Tibial artery (tissue), 4 donors: ENCODE results near the gene DIABLO.

Experiments
- DNase-seq, 2 donors: peaks; one replicate each; pipeline ENCODE4 v3.0.0-alpha.2; 2019
- H3K27ac ChIP-seq, 2 donors: fragments of 200-600 bp; sonication (generic) in 1 of 2; 1 replicate in 1 of 2; 2 replicates in 1 of 2; pipeline ENCODE4 v1.5.1; 2018 to 2019; ENCODE audit warnings: mild to moderate bottlenecking in 1 of 2
- H3K27me3 ChIP-seq, 2 donors: fragments of 200-600 bp; sonication (generic) in 1 of 2; one replicate each; pipeline versions ENCODE4 v1.5.1 to v1.6.0; 2016 to 2019
- H3K36me3 ChIP-seq, 3 donors: fragments of 200-600 bp; sonication (generic) in 2 of 3; one replicate each; pipeline ENCODE4 v1.5.1; 2016 to 2019; ENCODE audit warnings: mild to moderate bottlenecking in 2 of 3
- H3K4me1 ChIP-seq, 4 donors: fragments of 200-600 bp; sonication (generic) in 2 of 4; 1 replicate in 3 of 4; 2 replicates in 1 of 4; pipeline ENCODE4 v1.5.1; 2016 to 2019
- H3K4me3 ChIP-seq, 2 donors: fragments of 200-600 bp; sonication (generic) in 1 of 2; 1 replicate in 1 of 2; 2 replicates in 1 of 2; pipeline ENCODE4 v1.5.1; 2018 to 2019; ENCODE audit warnings: mild to moderate bottlenecking in 2 of 2
- H3K9me3 ChIP-seq, 3 donors: fragments of 200-600 bp; sonication (generic) in 1 of 3; one replicate each; pipeline ENCODE4 v1.5.1; 2016 to 2019
- intact Hi-C: fragments of 100-400 bp; cut with DNase I; formaldehyde crosslinking; loops from one replicate; pipeline ENCODE4 v1.15.0; 2023; ENCODE audit warnings: low total_unique reads
- TF ChIP-seq, protein P1 (sequence below), 2 experiments: fragments of 200-600 bp in 1 of 2; fragments of 450-650 bp in 1 of 2; IDR thresholded peaks; one replicate each; pipeline ENCODE4 v1.5.1; 2017 to 2019; ENCODE audit warnings: antibody characterized with exemption in 2 of 2, mild to moderate bottlenecking in 1 of 2, moderate library complexity in 1 of 2

DIABLO gene

DNA sequence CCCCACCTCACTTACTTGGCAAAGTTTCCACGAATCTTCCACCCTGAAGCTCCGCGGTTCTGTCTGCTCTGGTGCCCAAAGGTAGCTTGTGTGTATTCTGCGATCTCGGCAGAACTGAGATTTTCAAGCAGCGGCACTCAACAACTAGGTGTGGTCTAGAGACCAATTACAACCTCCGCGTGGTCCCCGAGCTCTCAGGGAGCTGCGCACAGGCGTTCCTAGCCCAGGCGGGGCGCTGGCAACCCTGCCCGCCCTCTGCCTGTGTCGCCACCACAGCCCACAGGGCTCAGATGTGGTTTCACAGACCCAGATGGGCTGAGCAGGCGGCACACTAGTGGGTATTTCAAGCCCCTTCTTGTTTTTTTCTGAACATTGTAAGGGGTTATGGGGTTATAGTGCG is 1.5 kb upstream of the DIABLO start:
- intact Hi-C loops, result no loop called here

GRCh38 chr12:122226366-122227125 is 694 bp upstream of the DIABLO start:
- TF ChIP-seq, protein P1, sequence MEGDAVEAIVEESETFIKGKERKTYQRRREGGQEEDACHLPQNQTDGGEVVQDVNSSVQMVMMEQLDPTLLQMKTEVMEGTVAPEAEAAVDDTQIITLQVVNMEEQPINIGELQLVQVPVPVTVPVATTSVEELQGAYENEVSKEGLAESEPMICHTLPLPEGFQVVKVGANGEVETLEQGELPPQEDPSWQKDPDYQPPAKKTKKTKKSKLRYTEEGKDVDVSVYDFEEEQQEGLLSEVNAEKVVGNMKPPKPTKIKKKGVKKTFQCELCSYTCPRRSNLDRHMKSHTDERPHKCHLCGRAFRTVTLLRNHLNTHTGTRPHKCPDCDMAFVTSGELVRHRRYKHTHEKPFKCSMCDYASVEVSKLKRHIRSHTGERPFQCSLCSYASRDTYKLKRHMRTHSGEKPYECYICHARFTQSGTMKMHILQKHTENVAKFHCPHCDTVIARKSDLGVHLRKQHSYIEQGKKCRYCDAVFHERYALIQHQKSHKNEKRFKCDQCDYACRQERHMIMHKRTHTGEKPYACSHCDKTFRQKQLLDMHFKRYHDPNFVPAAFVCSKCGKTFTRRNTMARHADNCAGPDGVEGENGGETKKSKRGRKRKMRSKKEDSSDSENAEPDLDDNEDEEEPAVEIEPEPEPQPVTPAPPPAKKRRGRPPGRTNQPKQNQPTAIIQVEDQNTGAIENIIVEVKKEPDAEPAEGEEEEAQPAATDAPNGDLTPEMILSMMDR (IDR thresholded peaks at IDR 0.05), result no peak
- Histone ChIP-seq H3K4me3 (peak overlapping the region; percentile 47 to 93), H3K9me3 (no peaks in the 10 kb centered on the region), H3K27me3 (no peaks in the 10 kb centered on the region), H3K4me1 (peaks cover 0 to 33% (median 21%) of the 10 kb centered on the region in 4 donors), H3K27ac (peak overlapping the region in 1 of 2 donors; percentile 17), H3K36me3 (peaks cover 6 to 55% (median 36%) of the 10 kb centered on the region in 3 donors)
- intact Hi-C loops, result no loop called here
- no peak for DNase-seq

More for the DNA sequence above, 1.5 kb upstream of the DIABLO start:
- no peak for DNase-seq
- Histone ChIP-seq H3K9me3 (no peaks in the 10 kb centered on the region), H3K27me3 (no peaks in the 10 kb centered on the region), H3K36me3 (peaks cover 13 to 55% (median 36%) of the 10 kb centered on the region in 3 donors), H3K4me3 (no peak overlapping the region), H3K27ac (no peak overlapping the region), H3K4me1 (peaks cover 0 to 33% (median 21%) of the 10 kb centered on the region in 4 donors)
- TF ChIP-seq, protein P1 (IDR thresholded peaks at IDR 0.05), result no peak

DNA sequence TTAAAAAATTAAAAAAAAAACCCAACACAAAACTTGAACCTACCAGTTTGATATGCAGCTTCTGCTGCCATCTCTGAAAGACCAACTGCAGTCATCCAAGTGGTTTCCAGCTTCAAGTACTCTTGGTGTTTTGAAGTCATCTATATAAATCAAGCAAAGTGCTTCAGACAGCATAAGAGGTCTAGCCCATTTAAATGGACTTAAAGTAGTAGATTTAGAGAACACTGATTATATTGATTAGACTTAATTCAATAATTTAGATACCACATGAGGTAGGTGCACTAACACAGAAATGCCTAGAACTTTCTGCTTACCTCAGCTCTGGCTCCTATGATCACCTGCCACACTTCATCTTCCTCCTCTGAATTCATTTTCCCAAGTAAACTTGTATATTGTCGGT is 9.4 kb downstream of the DIABLO start:
- no peaks in the 10 kb centered on the region for H3K27me3 ChIP-seq
- no peak for DNase-seq
- H3K4me3 ChIP-seq, result no peak overlapping the region
- intact Hi-C loops, result no loop called here
- H3K9me3 ChIP-seq, result no peaks in the 10 kb centered on the region
- H3K27ac ChIP-seq, result no peak overlapping the region
- peaks cover 79 to 99% (median 95%) of the 10 kb centered on the region in 3 donors for H3K36me3 ChIP-seq
- TF ChIP-seq, protein P1 (IDR thresholded peaks at IDR 0.05), result no peak
- no peaks in the 10 kb centered on the region for H3K4me1 ChIP-seq

DNA sequence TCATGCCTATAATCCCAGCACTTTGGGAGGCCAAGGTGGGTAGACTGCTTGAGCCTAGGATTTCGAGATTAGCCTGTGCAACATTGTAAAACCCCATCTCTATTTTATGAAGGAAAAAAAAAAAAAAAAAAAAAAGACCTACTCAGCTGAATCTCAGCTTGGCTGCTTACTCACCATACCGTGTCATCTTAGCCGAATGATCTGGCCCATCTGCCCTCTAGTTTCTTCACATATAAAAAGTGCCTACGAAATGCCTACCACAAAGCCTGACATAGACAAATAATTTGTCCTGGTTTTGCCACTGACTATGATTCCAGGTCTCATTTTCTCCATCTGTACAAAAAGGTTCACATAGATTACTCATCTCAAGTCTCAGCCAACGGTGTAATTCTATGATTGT is 10.1 kb downstream of the DIABLO start:
- Histone ChIP-seq H3K27ac (no peak overlapping the region), H3K4me3 (no peak overlapping the region), H3K27me3 (no peaks in the 10 kb centered on the region), H3K4me1 (no peaks in the 10 kb centered on the region), H3K36me3 (peaks cover 83 to 99% (median 94%) of the 10 kb centered on the region in 3 donors), H3K9me3 (no peaks in the 10 kb centered on the region)
- TF ChIP-seq, protein P1 (IDR thresholded peaks at IDR 0.05), result no peak
- intact Hi-C loops, result no loop called here
- DNase-seq, result no peak

- Histone ChIP-seq H3K36me3 (peaks cover 54 to 69% (median 59%) of the 10 kb centered on the region in 3 donors), H3K9me3 (no peaks in the 10 kb centered on the region), H3K27ac (no peak overlapping the region), H3K4me1 (peaks cover 0 to 20% (median 15%) of the 10 kb centered on the region in 4 donors), H3K27me3 (peaks cover 2 to 22% of the 10 kb centered on the region in 2 donors), H3K4me3 (no peak overlapping the region)
- DNase-seq, result no peak
- TF ChIP-seq, protein P1 (IDR thresholded peaks at IDR 0.05), result no peak
- intact Hi-C loops, result no loop called here
Measured at GRCh38 chr12:122208073-122208820, 17.6 kb downstream of the DIABLO start.
